HTERT RPE-1 (cell line): Measurements from ENCODE around the gene RIN1.
"Not testable (repeated sequence)": the region's sequence is repeated elsewhere in the genome, so short reads cannot be mapped to it uniquely, and the experiment has no call there.

Source experiments
- in situ Hi-C: fragments of 300-500 bp; cut with MboI; formaldehyde crosslinking; loops from 4 replicates; pipeline ENCODE4 v1.14.3; 2020; ENCODE audit warnings: low sequenced_read_pairs

RIN1 gene

GRCh38 chr11:66321606-66322005, 14.6 kb downstream of the RIN1 start:
- in situ Hi-C loops, result no loop called here

DNA sequence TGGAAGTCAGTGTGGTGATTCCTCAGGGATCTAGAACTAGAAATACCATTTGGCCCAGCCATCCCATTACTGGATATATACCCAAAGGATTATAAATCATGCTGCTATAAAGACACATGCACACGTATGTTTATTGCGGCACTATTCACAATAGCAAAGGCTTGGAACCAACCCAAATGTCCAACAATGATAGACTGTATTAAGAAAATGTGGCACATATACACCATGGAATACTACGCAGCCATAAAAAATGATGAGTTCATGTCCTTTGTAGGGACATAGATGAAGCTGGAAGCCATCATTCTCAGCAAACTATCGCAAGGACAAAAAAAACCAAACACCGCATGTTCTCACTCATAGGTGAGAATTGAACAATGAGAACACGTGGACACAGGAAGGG, 15.5 kb downstream of the RIN1 start:
- in situ Hi-C loops, result not testable (repeated sequence)

DNA sequence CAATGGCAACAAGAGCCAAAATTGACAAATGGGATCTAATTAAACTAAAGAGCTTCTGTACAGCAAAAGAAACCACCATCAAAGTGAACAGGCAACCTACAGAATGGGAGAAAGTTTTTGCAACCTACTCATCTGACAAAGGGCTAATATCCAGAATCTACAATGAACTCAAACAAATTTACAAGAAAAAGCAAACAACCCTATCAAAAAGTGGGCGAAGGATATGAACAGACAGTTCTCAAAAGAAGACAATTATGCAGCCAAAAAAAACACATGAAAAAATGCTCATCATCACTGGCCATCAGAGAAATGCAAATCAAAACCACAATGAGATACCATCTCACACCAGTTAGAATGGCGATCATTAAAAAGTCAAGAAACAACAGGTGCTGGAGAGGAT, 15.9 kb downstream of the RIN1 start:
- in situ Hi-C loops, result not testable (repeated sequence)

DNA sequence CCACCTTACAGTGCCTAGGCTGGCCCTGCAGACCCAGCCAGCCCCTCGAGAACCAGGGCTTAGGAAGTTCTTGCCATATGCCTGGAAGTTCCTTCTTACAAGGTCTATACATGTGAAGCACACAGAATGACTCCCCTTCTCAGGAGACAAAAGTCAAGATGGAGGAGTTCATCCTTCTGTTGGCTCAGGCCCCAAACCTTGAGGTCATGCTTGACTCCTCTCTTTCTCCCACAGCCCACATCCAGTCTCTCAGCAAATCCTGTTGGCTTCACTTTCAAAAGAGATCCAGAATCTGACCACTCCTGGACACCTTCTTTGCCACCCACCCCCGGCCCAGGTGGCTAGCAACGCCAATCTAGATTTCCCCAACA, 17.6 kb downstream of the RIN1 start:
- in situ Hi-C loops, result no loop called here

DNA sequence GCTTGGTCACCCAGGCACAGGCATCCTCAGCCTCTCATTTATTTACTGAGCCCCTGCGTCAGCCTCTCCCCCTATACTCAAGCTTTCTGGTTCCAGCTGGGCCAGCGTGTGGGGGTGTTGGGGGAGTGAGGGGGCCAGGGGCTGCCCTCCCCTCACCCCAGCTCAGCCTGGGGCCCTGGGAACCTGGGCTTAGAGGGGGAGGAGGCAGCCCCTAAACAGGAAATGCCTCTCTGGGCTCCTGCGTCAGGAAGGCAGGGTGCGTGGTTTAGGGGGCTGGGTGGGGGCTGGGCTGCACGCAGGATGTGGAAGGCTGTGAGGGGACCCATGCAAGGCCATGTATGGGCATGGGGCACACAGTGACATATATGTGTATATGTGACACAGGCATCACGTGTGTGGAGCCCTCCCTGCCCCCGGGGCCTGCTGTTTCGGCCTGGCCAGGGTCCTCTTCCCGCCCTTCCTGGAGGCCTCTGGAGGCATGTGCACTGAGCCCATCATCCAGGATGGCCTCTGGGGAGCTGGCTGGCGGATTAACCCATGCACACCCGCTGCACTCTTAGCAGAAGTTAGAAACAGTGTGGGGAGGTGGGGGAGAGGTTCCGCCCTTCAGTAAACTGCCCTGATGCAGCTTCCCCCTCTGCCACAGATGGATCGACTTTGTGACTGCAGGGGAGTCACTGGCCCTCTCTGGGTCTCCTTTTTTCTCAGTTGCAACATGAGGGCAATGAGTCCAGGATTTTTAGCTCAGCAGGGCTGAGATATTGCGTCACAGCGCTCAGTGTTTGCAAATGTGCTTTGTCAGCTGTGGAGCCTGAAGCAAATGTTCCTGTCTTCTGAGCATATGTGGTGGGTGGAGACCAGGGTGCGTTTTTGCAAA, 18.3 kb downstream of the RIN1 start:
- in situ Hi-C loops, result no loop called here

DNA sequence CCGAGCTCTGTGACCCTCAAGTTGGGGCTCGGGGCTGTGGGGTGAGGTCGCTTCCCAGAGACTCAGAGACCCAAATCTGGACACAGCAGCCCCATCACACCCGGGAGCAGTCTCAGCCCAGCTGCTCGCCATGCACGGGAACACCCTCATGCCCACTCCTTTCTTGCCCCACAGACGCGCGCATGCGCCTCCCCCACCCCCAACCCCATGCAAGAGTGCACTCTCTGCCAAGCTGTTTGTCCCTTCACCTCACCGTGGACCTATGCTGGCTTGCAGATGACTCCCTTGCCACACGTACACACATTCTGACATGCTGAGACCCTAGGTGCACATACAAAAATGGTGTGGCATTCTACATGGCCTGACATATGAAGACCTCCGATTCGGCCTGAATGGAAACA, 18.9 kb downstream of the RIN1 start:
- in situ Hi-C loops, result no loop called here

- in situ Hi-C loops, result no loop called here
These were observed 19.4 kb downstream of the RIN1 start, which contains the start of gene CD248 for GRCh38 chr11:66316849-66317251. Gene CD248, minus strand, starts transcription at chr11:66317044. Its CDS starts 17 bp downstream, at chr11:66317027.

- in situ Hi-C loops, result no loop called here
These were observed 20.1 kb downstream of the RIN1 start for GRCh38 chr11:66315921-66316811.

- in situ Hi-C loops, result no loop called here
These were observed 20.7 kb downstream of the RIN1 start for GRCh38 chr11:66315498-66315885.

DNA sequence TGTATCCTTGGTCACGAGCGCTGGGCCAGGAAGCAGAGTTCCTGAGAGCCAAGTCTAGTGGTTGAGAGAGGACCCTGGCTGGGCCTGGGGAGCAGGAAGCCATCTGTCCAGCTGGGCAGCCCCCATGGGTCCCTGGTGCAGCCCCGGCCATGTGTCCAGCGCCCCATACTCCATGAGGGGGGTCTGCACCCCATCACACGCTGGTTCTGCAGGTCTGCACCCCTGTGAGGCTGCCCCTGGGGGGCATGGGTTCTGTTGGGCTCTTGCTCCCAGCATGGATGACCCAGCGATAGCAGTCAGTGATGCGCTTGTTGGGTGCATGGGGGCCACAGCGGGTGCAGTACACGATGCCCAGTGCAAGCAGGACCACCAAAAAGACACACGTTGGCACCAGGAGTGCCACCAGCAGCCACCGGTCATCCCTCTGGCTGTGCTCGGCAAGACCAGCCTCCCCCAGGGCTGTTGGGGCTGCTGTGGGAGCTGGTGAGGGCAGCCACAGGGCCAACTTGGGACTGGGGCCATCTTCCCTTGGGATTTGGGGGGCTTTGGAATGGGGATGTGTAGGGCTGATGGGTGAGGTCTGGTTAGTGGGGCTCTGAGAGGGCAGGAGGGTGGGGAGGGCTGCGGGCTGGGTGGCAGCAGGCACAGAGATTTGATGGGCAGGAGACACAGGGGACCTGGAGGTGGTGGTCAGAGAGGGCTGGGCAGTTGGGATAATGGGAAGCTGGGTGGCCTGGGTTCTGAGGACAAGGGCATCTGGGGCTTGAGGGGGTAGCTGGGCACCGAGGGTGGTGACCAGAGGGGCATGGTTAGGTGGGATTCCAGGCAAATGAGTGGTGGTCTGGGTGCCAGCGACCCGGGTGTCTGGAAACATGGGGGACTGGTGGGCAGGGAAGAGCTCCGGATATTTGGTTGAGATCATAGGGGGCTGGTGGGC, 21.4 kb downstream of the RIN1 start:
- in situ Hi-C loops, result no loop called here

DNA sequence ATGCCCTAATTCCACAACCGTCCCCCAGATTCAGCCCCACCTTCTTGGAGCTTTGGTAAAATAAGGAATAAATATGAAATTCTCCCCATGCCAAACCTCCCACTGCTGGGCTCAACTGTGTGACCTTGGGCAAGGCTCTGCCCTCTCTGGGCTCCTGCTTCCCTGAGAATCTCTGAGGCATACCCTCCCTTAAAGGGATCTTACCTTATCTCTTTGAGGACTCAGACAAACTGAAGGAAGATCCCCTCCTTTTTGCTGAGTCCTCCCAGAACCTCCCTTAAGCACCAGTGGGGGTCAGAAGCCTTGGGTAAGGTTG, 22.1 kb downstream of the RIN1 start:
- in situ Hi-C loops, result no loop called here

GRCh38 chr11:66313321-66314185, 22.7 kb downstream of the RIN1 start:
- in situ Hi-C loops, result no loop called here

GRCh38 chr11:66312549-66313320, 23.5 kb downstream of the RIN1 start:
- in situ Hi-C loops, result no loop called here

DNA sequence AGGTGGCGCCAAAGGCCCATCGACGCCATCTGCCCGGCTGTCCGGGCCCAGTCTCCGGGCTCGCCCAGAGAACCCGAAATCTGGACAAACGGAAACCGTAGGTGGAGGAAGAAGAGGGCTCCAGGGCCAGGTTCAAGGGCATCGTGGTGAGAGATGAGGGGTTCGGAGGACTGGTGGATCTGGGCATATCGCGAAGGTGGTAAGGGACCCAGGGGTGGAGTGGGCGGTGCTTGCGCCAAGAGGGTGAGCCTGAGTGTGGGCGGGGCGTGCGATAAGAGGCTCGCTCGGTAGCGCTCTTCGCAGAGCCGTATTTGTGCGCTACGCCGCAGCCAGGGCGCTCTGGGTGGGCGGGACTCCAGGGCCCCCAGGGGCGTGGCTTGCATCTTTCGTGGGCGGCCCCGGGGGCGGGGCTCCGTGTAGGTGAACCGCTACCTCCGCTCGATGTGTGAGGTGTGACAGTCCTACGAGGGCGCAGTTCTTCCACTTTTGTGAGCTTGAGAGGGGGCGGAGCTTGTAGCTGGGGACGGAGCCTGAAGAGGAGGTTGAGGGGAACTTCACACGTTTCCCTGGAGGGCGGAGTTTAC, 24.2 kb downstream of the RIN1 start:
- in situ Hi-C loops, result no loop called here

GRCh38 chr11:66311470-66311964, 24.7 kb downstream of the RIN1 start:
- in situ Hi-C loops, result no loop called here

DNA sequence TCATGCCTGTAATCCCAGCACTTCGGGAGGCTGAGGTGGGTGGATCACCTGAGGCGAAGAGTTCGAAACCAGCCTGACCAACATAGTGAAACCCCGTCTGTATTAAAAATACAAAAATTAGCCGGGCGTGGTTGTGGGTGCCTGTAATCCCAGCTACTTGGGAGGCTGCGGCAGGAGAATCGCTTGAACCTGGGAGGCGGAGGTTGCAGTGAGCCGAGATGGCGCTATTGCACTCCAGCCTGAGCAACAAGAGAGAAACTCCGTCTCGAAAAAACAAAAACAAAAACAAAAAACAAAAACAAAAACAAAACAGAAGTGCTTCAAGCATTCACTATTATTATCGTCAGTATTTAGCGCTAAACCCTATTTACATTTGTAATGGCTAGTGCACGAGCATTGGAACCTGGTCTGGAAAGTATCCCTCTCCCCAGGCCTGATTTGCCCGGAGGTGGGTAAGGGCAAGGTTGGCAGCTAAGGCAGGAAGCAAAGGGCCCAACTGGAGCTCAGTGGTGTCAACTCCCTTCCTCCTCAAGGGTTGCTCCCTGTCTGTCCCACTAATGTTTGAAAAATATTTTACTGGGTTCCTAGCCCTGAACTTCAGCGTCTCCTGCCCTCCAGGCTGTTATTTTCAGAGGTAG, 25.3 kb downstream of the RIN1 start:
- in situ Hi-C loops, result not testable (repeated sequence)

DNA sequence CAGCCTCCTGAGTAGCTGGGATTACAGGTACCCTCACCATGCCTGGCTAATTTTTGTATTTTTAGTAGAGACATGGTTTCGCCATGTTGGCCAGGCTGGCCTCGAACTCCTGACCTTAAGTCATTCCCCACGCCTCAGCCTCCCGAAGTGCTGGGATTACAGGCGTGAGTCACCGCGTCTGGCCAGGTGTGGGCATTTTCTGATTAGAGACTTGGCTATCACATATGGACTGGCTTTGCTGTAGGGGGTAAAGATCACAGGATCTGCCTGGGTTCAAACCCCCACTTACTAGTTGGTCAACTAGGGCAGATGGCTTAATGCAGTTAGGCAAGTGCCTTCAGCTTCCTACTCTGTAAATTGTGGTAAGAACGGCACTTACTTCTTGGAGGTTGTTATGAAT, 25.9 kb downstream of the RIN1 start:
- in situ Hi-C loops, result no loop called here

- in situ Hi-C loops, result no loop called here
These were observed 26.8 kb downstream of the RIN1 start for GRCh38 chr11:66309475-66309874.
